Camera-type eye (tissue), 1 donor: ENCODE measurements around the gene GNAO1. TPM values are rescaled to one million over a fixed set of nuclear protein-coding genes. Genes with fewer than 3 reads are reported as not detected.

Experiments
- total RNA-seq: library from RNA; depleted of rRNA; stranded (reverse); fragments of >200 nt; gene quantifications from one replicate; pipeline ENCODE4 v1.2.3, GENCODE V29; 2014

Gene GNAO1
- total RNA-seq, result 19.7 TPM

GRCh38 chr16:56191156-56191815, at the start of gene GNAO1:
GNAO1 (plus strand) TSS chr16:56191489; CDS start chr16:56192236, 747 bp downstream.

Other genes with a start within 250 kb of the GNAO1 start
- gene AMFR, start 234.1 kb downstream of the GNAO1 start, total RNA-seq, result 170 TPM